ENCODE results near the gene GSTA1.
"Not testable (repeated sequence)": the region's sequence is repeated elsewhere in the genome, so short reads cannot be mapped to it uniquely, and the experiment has no call there.

GSTA1 gene

GRCh38 chr6:52757651-52758338, 45.8 kb downstream of the GSTA1 start:
- peak; percentile 56 for DNase-seq (ENCODE audit: low read depth)

- no peak for DNase-seq (ENCODE audit: low read depth)
Observed at GRCh38 chr6:52754443-52754842, 49.2 kb downstream of the GSTA1 start.

DNA sequence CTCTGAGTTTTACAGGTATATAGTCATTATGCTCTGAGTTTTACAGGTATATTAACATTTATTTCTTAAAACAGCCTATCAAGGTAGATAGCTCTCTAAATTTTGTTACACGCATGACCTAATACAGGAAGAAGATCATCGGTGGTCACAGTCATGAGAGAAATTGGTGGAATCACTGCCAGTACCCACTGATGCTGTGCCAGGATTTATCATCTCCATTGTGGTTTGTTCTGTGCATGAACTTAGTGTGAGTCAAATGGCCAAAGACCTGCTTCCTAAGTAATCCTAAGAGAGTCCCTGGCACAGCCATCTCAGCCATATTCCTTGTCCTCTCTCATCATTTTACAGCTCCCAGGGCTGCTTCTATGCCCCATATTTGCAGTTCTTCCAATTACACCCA, 50.5 kb downstream of the GSTA1 start:
- DNase-seq (ENCODE audit: low read depth), result not testable (repeated sequence)

DNA sequence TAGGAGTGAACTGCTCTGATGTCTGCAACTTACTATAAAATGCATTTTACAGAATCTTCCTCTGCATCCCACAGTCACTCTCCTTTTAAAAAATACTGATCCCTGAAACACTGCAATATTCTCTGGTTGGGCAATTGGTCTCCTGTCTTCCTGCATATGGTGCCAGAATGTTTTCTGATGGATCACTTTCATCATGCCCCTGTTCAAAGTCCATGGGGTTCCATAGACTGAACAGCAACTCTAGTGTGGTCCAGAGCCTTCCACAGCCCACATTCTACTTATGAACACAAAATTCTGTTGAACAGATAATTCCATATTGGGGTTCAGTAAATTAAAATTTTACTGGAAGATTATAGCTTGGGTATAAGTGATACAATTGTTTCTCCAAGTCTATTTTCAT, 51.3 kb downstream of the GSTA1 start:
- DNase-seq (ENCODE audit: low read depth), result no peak

DNA sequence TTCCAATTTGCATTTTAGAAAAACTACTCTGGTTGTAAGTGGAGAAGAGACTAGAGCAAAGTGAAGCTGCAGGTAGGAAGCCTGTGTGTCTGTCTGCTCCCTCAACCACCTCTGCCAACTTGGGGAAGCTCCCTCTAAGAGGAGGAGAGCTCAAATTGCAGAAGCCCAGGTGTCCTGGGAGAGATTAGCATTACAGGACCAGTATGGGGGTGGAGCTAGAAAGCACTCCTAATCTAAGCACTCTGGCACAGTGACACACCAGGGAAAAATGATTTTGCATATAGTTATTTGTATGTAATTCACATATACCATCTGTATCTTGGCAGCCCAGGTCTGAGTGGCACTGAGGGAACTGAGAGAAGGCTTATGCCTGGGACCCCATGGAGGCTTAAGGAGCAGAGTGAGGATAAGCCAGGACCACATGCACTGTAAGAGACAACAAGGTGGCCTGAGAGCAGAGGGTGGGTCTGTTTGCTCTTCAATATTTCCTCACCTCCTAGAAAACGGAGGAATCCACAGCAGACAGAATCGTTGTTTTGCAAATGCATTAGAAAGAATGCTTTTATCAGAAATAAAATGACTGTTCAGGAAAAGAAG, 54.0 kb downstream of the GSTA1 start:
- no peak for DNase-seq (ENCODE audit: low read depth)

DNA sequence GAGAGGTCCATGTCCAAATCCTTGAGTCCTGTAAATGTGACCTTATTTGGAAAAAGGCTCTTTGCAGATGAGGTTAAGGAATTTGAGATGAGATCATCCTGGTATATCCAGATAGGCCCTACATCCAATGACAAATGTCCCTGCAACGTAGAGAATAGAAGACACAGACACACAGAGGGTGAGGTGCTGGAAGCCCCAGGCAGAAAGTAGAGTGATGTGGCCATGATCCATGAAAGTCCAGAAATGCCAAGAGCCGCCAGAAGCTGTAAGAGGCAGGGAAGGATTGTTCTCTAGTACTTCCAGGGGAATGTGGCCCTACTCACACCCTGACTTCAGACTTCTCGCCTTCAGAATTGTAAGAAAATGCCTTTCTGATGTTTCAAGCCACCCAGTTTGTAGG, 56.3 kb downstream of the GSTA1 start:
- not testable (repeated sequence) for DNase-seq (ENCODE audit: low read depth)

DNA sequence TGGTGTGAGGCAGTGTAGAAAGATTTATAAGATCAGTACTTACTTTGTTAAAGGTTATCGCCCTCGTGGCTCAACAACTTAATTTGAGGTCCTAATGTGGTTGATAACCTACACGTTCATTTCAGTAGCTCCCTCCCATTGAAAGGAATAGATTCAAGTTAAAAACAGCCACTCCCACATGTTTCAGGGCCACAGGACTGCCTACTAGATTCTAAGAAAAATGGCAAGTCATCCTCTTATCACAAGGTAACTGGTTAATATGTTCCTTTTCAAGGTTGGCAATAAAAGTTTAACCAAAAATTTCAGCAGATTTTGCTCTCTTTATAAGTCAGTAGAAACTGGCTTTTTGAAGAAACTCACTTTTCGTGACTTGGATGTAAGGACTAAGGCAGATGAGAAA, 57.4 kb downstream of the GSTA1 start:
- no peak for DNase-seq (ENCODE audit: low read depth)

DNA sequence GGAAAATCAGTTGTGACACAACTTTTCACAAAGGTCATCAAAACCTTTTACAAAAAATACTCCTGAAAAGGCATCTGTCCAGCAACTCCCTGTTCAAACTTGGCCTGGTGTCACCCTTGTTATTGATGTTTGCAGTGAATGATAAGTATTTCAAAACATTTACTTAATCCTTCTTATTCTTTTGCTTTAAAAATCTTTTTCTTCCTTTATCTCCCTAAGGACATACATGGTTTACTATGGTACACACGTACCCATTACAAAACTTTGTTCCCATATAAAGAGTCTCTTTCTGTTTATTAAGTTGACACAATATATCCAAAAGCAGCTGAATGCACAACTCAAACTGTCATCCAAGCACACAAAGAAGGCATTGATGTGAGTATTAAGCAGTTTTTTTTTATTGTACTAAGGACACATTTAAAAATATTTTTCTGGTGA, 57.8 kb downstream of the GSTA1 start:
- DNase-seq (ENCODE audit: low read depth), result no peak

DNA sequence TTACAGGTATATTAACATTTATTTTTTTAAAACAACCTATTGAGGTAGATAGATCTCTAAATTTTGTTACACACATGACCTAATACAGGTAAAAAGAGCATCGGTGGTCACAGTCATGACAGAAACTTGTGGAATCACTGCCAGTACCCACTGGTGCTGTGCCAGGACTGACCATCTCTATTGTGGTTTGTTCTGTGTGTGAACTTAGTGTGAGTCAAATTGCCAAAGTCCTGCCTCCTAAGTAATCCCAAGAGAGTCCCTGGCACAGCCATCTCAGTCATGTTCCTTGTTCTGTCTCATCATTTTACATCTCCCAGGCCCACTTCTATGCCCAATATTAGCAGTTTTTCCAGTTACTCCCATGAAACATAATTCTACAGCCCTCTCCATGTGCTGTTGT, 61.7 kb downstream of the GSTA1 start:
- no peak for DNase-seq (ENCODE audit: low read depth)

All from amniotic epithelial cell (primary cell).